H1 (cell line): ENCODE measurements around the gene MICOS13. TPM values are rescaled to one million over a fixed set of nuclear protein-coding genes. Genes with fewer than 3 reads are reported as not detected.
A peak's percentile ranks its signal among the peaks of the same experiment; 100 is the strongest.

Experiments used
- ASH2L ChIP-seq: fragments of 200-600, 300-600 bp; sonication (generic); IDR thresholded peaks from one replicate; pipeline ENCODE4 v1.7.1; 2017; ENCODE audit warnings: low read length
- ATF2 ChIP-seq: IDR thresholded peaks from 2 replicates; pipeline ENCODE4 v1.6.1; 2012; ENCODE audit warnings: low read length, inconsistent platforms
- CBX8 ChIP-seq: fragments of 300-800, 300-1000 bp; sonication (generic); IDR thresholded peaks from 2 replicates; pipeline ENCODE4 v1.7.1; 2016; ENCODE audit warnings: low read depth, low read length, borderline replicate concordance
- CREB1 ChIP-seq: IDR thresholded peaks from 2 replicates; pipeline ENCODE4 v1.6.1; 2012; ENCODE audit warnings: inconsistent platforms
- EGR1 ChIP-seq: IDR thresholded peaks from 2 replicates; pipeline ENCODE4 v1.6.1; 2011; ENCODE audit warnings: low read depth, low read length, borderline replicate concordance
- EP300 ChIP-seq, 2 experiments: IDR thresholded peaks; 1 replicate in 1 of 2; 2 replicates in 1 of 2; pipeline ENCODE4 v1.6.1; 2011 to 2012; ENCODE audit warnings: low read depth in 2 of 2, low read length in 2 of 2, mild to moderate bottlenecking in 2 of 2, borderline replicate concordance in 1 of 2, inconsistent platforms in 1 of 2, moderate library complexity in 1 of 2
- GTF2F1 ChIP-seq: IDR thresholded peaks from 2 replicates; pipeline ENCODE4 v1.6.1; 2012; ENCODE audit warnings: low read depth, low read length, improper control_type of control experiment, borderline replicate concordance
- JUN ChIP-seq: IDR thresholded peaks from 2 replicates; pipeline ENCODE4 v1.6.1; 2011; ENCODE audit warnings: low read depth, mild to moderate bottlenecking, improper control_type of control experiment, low read length
- KDM4A ChIP-seq: IDR thresholded peaks from one replicate; pipeline ENCODE4 v1.7.1; 2012; ENCODE audit warnings: low read depth, mild to moderate bottlenecking, moderate library complexity, low read length, inconsistent platforms; ENCODE audit not compliant: severe bottlenecking
- KDM5A ChIP-seq: fragments of 200-600 bp; IDR thresholded peaks from 2 replicates; pipeline ENCODE4 v1.7.1; 2012; ENCODE audit warnings: mild to moderate bottlenecking, low read length, inconsistent platforms, mixed read lengths
- NRF1 ChIP-seq: IDR thresholded peaks from 2 replicates; pipeline ENCODE4 v1.6.1; 2011; ENCODE audit warnings: mild to moderate bottlenecking, low read depth, low read length, improper control_type of control experiment
- POU5F1 ChIP-seq: IDR thresholded peaks from 2 replicates; pipeline ENCODE4 v1.6.1; 2011; ENCODE audit warnings: low read depth, mild to moderate bottlenecking, low read length, moderate library complexity
- SIN3A ChIP-seq, 2 experiments: IDR thresholded peaks in 1 of 2; conservative IDR thresholded peaks in 1 of 2; 2 replicates each; pipeline ENCODE4 v1.6.1; 2011 to 2012; ENCODE audit warnings: low read length in 2 of 2, improper control_type of control experiment in 1 of 2, low read depth in 1 of 2, mild to moderate bottlenecking in 1 of 2
- SP1 ChIP-seq: IDR thresholded peaks from 2 replicates; pipeline ENCODE4 v1.6.1; 2011; ENCODE audit warnings: low read depth, low read length
- SP2 ChIP-seq: IDR thresholded peaks from 2 replicates; pipeline ENCODE4 v1.6.1; 2012; ENCODE audit warnings: mild to moderate bottlenecking, low read length, inconsistent platforms
- SP4 ChIP-seq: IDR thresholded peaks from 2 replicates; pipeline ENCODE4 v1.6.1; 2012; ENCODE audit warnings: low read length, inconsistent platforms
- TAF7 ChIP-seq: optimal IDR thresholded peaks from 2 replicates; pipeline ENCODE3; 2011; ENCODE audit warnings: low read depth, mild to moderate bottlenecking, inconsistent platforms, low read length, moderate library complexity, borderline replicate concordance
- USF2 ChIP-seq: IDR thresholded peaks from 2 replicates; pipeline ENCODE4 v1.6.1; 2011; ENCODE audit warnings: low read length, improper control_type of control experiment
- YY1 ChIP-seq: IDR thresholded peaks from 2 replicates; pipeline ENCODE4 v1.6.1; 2011; ENCODE audit warnings: low read depth, mild to moderate bottlenecking, low read length
- polyA plus RNA-seq, 7 experiments: library from polyadenylated mRNA; depleted of rRNA in 3 of 7; stranded (reverse) in 5 of 7; unstranded in 2 of 7; fragments of >200 nt in 5 of 7; fragments of 200-250 nt in 2 of 7; gene quantifications; 1 replicate in 5 of 7; 2 replicates in 1 of 7; 4 replicates in 1 of 7; pipeline versions ENCODE4 v1.2.1 to v1.2.3, GENCODE V29; 2011 to 2013; ENCODE audit warnings: missing spikeins in 2 of 7, mixed read lengths in 2 of 7
- total RNA-seq: library from RNA; stranded (reverse); fragmentation: NEBNext Ultra II Directional; extraction: Animal tissue kit (Norgen Biotek cat#: 25700); gene quantifications from 2 replicates; pipeline ENCODE4 v1.2.1, GENCODE V29; 2021
- TF ChIP-seq, protein P1 (sequence below): IDR thresholded peaks from 2 replicates; pipeline ENCODE4 v1.6.1; 2011; ENCODE audit warnings: low read depth, mild to moderate bottlenecking, low read length; ENCODE audit not compliant: insufficient read depth

Gene MICOS13
- total and polyA plus RNA-seq, 2 of the 8 experiments (the other 6 are each of a cell fraction or from before 2014, with no cell fraction given): 17.3 to 36.1 TPM

DNA sequence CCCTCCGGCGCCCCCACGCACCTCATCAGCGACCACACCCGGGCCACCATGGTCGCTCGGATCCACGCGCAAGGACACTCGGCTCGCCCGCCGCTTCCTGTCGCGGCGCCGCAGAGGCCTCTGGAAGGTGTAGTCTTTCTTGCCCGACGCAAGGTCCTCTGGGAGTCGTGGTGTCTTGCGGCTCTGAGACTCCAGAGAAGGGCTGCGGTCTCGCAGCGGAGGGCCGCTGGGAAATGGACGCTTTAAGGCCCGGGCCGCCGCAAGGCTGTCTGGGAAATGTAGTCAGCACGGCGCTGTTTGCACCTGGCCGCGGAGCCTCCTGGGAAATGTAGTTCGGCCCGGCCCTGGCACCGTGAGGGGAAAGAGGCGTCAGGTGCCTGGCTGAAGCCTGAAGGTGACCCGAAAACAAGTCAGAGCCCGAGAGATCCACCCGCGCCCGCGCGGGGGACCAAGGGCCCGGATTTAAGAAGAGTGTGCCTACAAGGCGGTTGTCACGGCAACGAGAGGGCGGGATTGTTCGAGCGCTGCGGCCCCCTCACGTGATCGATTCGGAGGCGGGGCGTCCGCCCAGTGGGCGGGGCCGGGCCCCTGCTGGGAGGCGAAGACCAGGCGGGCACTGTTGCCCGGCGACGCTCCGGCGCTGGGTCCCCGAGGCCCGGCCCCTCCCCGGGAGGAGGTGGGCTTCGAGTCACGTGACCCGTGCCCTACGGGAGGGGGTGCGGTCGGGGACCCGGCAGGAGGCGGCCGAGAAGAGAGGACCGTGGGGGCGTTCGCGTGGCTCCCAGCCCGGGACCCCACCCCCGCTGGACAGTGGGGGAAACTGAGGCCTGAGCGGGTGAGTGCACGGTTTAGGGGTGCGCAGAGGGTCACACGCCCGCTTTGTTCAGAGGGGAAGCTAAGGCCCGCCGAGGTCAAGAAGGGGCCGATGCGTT lies at the start of gene MICOS13, which contains the start of gene HSD11B1L (continued):
- peak in 1 of 2 experiments; percentile 35; a peak in 1 of 4 replicates for TF ChIP-seq SIN3A (conservative IDR thresholded peaks at IDR 0.05 in 1 of 2, IDR thresholded peaks at IDR 0.05 in 1 of 2; ENCODE audit: low read depth in 1 of 2, low read length in 2 of 2)
- TF ChIP-seq KDM5A: no peak
- TF ChIP-seq GTF2F1: no peak; the same call in 1 of the 2 replicates
- TF ChIP-seq TAF7: peak; percentile 5
- peak; percentile 88 for TF ChIP-seq CREB1
- no peak for TF ChIP-seq JUN
- TF ChIP-seq EGR1: no peak
- TF ChIP-seq SP4: 0 out of 2 replicates have a peak, but pooled peaks have one; percentile 77
- TF ChIP-seq ATF2: no peak
- peak; percentile 92 for TF ChIP-seq KDM4A
- 0 out of 2 replicates have a peak, but pooled peaks have one; percentile 67 for TF ChIP-seq SP1
- TF ChIP-seq EP300 (IDR thresholded peaks at IDR 0.05; ENCODE audit: borderline replicate concordance in 1 of 2, low read depth in 2 of 2, low read length in 2 of 2): no peak
- TF ChIP-seq USF2: peak; percentile 97
- peak; percentile 78 for TF ChIP-seq ASH2L
- TF ChIP-seq POU5F1: no peak
- TF ChIP-seq, protein P1, sequence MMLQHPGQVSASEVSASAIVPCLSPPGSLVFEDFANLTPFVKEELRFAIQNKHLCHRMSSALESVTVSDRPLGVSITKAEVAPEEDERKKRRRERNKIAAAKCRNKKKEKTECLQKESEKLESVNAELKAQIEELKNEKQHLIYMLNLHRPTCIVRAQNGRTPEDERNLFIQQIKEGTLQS: peak; percentile 88
- 0 out of 2 replicates have a peak, but pooled peaks have one; percentile 7 for TF ChIP-seq NRF1
- peak; percentile 78 for TF ChIP-seq YY1
- TF ChIP-seq CBX8: no peak
- no peak for TF ChIP-seq SP2
